ENCODE results near the gene NQO1. TPM values are rescaled to one million over a fixed set of nuclear protein-coding genes. Genes with fewer than 3 reads are reported as not detected.
A peak's percentile ranks its signal among the peaks of the same experiment; 100 is the strongest.

NQO1 gene
- total and polyA plus RNA-seq, 9 of the 15 experiments (the other 6 are each of a cell fraction or from before 2014, with no cell fraction given): 96.7 to 198 (median 122) TPM

GRCh38 chr16:69726313-69727060 is at the start of gene NQO1 (continued):
- TF ChIP-seq TSHZ1 (CRISPR knock-in tag; IDR thresholded peaks at IDR 0.05) (no peak), BRD4 (IDR thresholded peaks at IDR 0.05) (no peak; the same call in 1 of the 2 replicates), POLR3A (IDR thresholded peaks at IDR 0.05; ENCODE audit: borderline replicate concordance, extremely low read depth, insufficient read depth, insufficient read length) (no peak), TCF7 (IDR thresholded peaks at IDR 0.05; ENCODE audit: borderline replicate concordance) (no peak), CBX5 (IDR thresholded peaks at IDR 0.05; ENCODE audit: borderline replicate concordance, low read depth) (no peak; the same call in 1 of the 2 replicates), TFE3 (CRISPR knock-in tag; IDR thresholded peaks at IDR 0.05) (no peak), CBX2 (IDR thresholded peaks at IDR 0.05; ENCODE audit: insufficient read depth, low read length, poor library complexity, severe bottlenecking) (no peak), BCLAF1 (IDR thresholded peaks at IDR 0.05; ENCODE audit: borderline replicate concordance in 1 of 2, control insufficient read depth in 1 of 2, low read depth in 2 of 2, low read length in 1 of 2) (0 out of 4 replicates have a peak, but pooled peaks of 1 of the 2 experiments have one; percentile 27), CTBP1 (IDR thresholded peaks at IDR 0.05; ENCODE audit: borderline replicate concordance) (peak; percentile 98), ZNF589 (CRISPR knock-in tag; IDR thresholded peaks at IDR 0.05; ENCODE audit: low read depth) (peak; percentile 7; the same call in 1 of the 2 replicates)

Measured in K562 (cell line).